Measurements from ENCODE around the gene PPDPF.
"Not testable (repeated sequence)": the region's sequence is repeated elsewhere in the genome, so short reads cannot be mapped to it uniquely, and the experiment has no call there.

Gene PPDPF

GRCh38 chr20:63566395-63567135 is 46.0 kb downstream of the PPDPF start:
- DNase-seq: no peak

GRCh38 chr20:63567136-63567385 is 46.5 kb downstream of the PPDPF start:
- no peak for DNase-seq

GRCh38 chr20:63567386-63568169 is 47.0 kb downstream of the PPDPF start:
- DNase-seq: peak; percentile 86

GRCh38 chr20:63568170-63568981 is 47.8 kb downstream of the PPDPF start:
- no peak for DNase-seq

- no peak for DNase-seq
Measured at GRCh38 chr20:63568986-63569949, 48.7 kb downstream of the PPDPF start.

GRCh38 chr20:63570281-63571086 is 49.9 kb downstream of the PPDPF start:
- no peak for DNase-seq

GRCh38 chr20:63571087-63571478 is 50.5 kb downstream of the PPDPF start:
- not testable (repeated sequence) for DNase-seq

All from OCI-M1 (cell line).